HG03460 (cell line): ENCODE measurements around the gene ZNF644.
"Not testable (repeated sequence)": the region's sequence is repeated elsewhere in the genome, so short reads cannot be mapped to it uniquely, and the experiment has no call there.

ENCODE experiments used
- ATAC-seq: cut with Tn5 transposase; IDR thresholded peaks from one replicate; pipeline ENCODE4 v1.9.1; 2021; ENCODE audit not compliant: unreplicated experiment

ZNF644 gene

DNA sequence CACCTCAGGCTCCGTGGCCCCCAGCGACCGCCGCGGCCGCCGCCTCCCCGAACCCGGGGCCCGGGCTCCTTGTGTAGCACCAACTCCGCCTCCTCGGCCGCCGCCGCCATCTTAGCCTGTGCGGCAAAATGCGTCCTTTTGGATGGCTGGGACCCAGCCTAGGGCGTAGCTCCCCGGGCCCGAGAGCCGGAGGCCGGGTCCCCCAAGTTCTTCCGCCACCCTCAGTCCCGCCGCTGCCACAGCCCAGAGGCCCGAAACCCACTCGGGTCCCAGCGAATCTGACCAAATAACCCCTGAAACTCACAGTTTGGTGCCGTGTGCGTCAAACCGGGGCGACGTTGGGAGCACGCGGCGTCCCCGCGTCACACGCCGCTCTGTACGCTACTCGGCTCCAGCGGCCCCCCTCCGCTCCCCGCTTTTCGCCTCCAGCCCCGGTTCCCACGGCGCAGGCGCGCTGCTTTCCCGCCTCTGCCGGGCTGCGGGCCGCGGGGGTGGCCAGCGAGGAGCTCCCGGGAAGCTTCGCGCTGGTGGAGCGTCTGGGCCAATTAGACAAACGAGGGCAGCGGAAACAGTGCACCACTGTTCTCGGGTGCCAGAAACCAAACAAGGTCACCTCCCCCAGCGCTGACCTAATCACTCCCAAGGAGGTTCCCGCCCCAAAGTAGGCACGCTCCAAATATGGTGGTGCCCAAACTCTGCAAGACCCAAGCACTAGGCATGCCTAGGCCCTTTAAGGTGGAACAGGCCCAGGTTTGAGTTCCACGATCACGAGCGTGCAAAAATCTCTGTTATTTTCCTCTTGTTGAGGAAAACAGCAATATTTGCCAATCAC, at the start of gene ZNF644:
Gene ZNF644, minus strand, starts transcription at position 350 of the 832 bp plus-strand sequence. CDS start 39,682 bp downstream, outside the sequence.
- peak; percentile 75 for ATAC-seq

DNA sequence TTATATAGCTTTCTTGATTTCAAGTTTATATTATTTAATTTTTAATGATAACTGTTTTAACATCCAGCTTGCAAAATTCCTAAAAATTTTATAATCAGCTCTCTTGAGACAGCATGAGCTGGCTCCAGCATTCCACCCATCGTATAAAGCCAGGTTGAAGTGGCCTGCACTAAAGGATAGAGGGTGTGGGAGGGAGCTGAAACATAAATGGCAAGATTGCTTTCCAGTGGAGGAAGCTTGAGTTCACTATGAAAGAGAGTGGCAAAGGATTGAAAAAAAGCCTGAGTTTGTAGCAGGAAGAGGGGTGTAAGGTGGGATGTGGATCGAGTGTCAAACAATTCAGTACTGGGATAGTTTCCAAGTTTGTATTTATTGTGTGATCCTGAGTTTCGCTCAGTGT, 48.5 kb upstream of the ZNF644 start:
- no peak for ATAC-seq

DNA sequence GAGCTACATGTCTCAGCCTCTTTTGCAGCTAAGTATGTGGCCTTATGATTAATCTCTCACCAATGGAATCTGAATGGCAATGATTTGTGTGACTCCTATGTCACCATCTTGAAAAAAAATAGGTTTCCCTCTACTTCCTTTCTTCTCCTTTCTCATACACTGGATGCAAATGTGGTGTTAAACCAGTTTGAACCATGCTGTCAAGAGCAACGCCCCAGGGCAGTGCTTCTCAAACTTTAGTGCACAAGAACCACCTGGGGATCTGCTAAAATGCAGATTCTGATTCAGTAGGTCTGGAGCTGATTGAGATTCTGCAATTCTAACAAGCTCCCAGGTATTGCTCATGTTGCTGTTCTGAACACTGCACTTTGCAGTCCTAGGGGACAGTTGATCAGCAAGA, 44.7 kb upstream of the ZNF644 start:
- ATAC-seq: no peak

DNA sequence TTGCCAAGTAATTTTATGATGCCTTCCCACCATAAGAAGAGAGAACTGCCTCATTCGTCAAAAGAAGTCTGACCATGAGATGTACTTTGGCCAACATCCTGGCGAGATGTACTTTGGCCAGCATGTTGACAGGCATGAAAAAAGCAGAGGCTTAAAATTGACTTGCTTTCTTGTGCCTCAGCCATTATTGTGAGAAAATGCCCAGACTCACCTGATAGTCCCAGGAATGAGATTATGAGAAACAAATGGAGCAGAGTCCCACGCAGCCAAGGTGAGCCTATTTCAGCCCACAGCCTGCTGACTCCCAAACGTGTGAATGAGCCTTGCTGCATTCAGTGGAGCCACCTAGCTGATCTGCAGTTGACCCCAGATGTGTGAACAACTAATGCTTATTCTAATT, 43.5 kb upstream of the ZNF644 start:
- ATAC-seq: no peak

DNA sequence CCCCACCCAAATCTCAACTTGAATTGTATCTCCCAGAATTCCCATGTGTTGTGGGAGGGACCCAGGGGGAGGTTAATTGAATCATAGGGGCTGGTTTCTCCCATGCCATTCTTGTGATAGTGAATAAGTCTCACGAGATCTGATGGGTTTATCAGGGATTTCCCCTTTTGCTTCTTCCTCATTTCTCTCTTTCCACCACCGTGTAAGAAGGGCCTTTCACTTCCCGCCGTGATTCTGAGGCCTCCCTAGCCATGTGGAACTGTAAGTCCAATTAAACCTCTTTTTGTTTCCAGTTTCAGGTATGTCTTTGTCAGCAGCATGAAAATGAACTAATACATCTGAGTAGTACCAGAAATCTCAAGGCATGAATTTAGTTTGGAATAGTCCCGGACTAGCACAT, 41.6 kb upstream of the ZNF644 start:
- ATAC-seq: not testable (repeated sequence)

DNA sequence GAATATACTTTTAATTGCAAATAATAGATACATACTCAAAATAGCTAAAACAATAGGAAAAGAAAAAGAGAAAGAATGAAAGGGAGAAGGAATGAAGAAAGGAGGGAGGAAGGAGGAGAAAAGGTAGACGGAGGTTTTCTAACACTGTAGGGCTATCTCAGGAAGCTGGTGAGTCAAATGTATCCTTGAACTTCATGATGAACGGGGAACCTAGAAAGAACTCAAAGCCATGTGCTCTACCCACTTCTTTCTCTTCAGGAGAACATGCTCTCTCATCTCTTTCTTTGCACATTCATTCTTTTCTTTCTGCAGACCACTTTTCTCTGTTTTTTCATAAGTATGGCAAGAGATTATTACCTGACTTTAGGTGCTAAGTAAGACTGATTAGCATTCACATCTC, 37.3 kb upstream of the ZNF644 start:
- ATAC-seq: no peak

DNA sequence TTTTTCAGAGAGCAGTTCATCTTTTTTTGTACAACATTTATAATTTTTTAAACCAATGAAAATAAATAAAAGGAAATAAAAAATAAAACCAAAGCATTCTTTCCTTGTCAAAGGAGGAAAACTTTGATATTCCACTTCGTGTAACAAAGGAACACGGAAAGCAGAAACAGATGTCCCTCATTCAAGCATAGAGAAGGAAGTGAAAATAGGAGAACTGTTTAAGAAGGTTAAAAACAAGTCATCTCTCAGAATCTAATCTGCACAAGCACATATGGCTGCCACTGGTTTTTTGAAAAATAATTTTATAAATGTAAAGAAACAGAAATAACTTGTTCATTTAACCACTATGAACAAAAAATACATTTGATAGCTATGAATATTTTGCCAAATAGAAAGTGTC, 35.9 kb upstream of the ZNF644 start:
- peak; percentile 47 for ATAC-seq

DNA sequence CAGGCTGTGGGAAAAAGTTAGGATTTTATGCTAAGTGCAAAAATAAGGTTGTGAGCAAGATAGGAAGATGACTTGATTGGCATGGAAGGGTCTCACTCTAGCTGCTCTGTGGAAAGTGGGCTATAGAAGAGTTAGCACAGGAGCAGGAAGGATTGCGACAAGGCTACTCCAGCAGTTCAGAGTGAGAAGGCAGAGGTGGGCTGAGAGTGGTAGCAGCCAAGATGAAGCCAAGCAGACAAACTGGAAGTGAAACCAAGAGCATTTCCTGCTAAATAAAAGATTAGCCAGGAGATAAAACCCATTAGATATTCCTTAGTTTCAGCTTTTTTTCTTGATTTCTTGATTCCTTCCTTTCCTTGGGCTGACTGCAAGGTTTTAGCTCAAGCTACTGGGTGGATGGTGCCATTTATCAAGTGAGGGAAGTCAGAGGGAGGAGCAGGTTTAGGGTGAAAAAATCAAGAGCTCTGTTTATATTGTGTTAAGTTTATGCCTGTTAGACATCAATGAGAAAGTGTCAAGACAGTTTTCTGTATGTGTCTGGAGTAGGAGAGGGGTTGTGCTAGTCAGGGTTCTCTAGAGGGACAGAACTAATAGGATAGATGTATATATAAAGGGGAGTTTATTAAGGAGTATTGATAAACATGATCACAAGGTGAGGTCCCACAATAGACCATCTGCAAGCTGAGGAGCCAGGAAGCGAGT, 33.1 kb upstream of the ZNF644 start:
- peak; percentile 86 for ATAC-seq

DNA sequence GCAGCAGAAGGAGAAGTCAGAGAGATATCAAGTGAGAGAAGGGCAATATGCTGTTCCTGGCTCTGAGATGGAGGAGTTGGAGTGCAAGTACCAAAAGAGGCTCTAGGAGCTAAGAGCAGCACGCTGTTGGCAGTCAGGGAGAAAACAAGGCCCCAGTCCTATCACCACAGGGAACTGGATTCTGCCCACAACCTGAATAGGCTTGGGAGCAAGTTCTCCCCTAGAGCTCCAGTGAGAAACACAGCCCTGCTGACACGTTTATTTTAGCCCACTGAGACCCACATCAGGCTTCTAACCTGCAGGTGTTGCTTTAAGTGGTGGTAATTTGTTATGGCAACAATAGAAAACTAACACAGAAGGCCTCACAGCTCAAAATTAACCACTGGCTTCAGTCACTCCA, 31.8 kb upstream of the ZNF644 start:
- no peak for ATAC-seq

DNA sequence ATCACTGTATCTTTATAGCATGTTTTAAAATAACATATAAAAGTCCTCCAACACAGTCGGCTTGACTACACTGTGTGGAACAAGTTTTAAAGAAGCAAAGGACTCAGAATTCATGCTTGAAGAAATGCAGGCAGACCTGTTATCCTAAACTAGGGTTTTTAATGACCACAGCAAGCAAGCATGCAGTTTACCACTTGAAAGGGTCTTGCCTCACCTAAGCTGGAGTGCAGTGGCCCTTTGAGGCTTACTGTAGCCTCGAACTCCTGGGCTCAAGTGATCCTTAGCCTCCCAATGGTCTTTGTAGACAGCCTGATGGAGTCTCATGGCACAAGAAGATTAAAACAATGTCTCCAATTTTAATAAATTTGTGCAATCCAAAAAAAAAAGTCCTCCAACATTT, 27.7 kb upstream of the ZNF644 start:
- ATAC-seq: not testable (repeated sequence)

DNA sequence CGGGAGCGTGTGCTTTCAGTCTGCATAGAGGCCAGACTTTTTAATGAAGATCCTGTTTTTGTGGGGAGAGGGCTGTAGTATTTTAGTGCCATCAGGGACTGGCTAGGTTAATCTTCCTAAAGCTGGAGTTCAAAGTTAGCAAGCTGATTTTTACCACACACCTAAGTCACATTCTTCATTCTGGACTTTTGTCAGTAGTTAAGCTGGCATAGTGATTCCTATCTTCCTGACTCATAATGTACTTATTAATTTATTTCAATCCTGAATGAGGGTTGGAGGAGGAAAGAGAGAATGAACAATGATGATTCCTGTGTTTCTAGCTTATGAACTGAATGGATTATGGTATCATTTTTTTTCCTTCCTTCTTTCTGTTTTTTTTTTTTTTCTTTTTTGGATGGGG, 24.9 kb upstream of the ZNF644 start:
- ATAC-seq: no peak

DNA sequence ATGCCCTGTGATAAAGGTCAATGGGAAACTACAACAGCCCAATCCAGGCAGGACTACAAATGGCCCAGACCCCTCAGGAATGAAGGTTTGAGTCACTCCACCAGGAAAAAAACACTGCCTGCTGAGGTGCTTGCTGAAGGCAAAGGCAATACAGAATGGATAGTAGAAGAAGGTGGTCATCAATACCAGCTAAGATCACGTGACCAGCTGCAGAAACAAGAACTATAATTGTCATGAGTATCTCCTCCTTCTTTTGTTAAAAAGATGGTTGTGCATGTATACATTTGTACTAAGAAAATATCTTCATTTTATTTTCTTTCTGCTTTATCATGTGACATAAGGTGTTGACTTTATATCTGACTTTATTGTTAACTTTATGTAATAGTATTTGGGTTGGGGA, 23.4 kb upstream of the ZNF644 start:
- no peak for ATAC-seq

DNA sequence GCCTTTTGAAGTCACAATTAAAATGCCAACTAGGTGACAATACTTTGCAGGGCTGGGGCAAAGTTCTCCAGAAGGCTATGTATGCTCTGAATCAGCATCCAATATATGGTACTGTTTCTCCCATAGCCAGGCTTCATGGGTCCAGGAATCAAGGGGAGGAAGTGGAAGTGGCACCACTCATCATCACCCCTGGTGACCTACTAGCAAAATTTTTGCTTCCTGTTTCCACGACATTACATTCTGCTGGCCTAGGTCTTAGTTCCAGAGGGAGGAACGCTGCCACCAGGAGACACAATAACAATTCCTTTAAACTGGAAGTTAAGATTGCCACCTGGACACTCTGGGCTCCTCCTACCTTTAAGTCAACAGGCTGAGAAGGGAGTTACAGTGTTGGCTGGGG, 22.9 kb upstream of the ZNF644 start:
- ATAC-seq: not testable (repeated sequence)

DNA sequence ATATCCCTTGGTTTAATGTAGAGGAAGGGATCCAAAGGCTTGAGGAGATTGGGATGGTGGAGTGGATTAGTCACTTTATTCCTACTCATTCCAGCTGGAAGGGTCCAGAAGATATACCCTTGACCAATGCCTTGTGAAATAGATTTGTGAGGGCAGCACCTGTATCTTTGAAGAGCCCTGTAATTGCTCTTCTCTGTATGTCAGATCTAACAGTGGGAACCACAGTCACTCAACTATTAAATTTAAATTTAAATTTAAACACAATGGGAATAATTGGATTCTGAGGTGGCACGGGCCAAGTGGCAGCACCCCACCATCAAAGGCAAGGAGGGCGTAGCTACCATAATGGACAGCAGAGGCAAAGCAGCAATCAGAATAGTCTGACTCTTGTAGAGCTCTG, 20.5 kb upstream of the ZNF644 start:
- not testable (repeated sequence) for ATAC-seq

DNA sequence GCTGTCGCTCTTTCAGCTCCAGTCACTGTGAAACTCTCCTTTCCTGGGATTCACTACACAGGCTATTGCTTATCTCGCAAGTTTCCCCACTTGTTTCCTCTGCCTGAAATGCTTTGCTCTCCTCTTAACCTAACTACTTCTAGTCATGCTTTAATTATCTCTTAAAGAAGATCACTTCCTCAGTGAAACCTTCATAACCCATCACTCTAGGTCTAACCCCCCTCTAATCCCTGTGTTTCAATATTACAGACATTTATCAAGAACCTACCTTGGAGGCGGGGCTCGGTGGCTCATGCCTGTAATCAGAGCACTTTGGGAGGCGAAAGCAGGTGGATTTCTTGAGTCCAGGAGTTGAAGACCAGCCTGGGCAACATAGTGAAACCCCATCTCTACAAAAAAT, 16.7 kb upstream of the ZNF644 start:
- no peak for ATAC-seq

DNA sequence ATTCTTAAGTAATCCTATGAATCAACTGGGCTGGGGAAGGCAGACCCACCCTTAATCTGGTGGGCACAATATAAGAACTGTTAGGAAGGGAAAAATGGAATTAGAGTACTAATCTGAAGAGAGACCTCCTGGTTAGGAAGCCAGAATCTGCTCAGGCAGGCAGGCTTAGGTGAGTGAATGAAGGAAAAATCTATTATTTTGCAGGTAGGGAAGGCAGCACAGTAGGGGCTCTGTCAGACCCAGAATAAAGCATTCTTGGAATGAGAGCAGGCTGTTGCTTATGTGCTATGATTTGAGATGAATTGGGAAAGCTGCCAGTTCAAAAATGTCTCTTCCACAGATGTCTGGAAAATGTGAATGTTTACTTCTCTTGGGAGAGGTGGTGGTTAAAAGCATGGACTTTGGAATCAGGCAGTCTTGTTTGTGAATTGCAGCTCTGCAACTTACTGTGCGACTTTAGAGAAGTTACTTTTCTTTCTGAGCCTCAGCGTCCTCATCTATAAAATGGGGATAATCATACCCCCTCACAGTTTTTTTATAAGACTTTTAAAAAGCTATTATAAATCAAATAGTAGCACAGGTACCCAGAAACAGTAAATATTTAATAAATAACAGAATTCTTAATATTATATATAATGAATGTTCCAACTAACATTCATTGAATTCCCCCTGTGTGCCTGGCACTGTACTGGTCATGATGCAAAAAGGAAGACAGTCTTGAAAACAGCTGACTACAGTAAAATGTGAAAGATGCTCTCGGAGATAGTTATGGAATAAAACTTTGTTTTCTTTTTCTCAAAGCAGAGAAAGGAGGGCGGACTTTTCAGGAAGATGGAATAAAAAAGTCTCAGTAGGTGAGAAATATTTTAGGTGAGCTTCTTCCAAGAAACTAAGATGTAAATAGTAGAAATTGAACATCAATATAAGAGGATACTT, 15.3 kb upstream of the ZNF644 start:
- ATAC-seq: no peak

DNA sequence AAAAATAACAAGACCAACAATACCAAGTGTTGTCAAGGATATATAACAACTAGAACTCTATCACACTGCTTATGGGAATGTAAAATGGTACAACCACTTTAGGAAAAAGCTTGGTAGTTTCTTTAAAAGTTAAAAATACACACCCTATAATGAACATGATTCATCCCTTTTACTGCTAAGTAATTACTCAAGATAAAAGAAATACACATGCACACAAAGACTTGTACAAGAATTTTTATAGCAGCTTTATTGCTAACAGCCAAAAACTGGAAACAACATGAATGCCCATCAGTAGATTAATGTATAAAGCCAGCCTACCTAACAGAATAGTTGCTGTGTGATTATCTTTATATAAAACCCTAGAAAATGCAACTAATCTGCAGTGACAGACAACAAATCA, 10.5 kb upstream of the ZNF644 start:
- ATAC-seq: no peak

DNA sequence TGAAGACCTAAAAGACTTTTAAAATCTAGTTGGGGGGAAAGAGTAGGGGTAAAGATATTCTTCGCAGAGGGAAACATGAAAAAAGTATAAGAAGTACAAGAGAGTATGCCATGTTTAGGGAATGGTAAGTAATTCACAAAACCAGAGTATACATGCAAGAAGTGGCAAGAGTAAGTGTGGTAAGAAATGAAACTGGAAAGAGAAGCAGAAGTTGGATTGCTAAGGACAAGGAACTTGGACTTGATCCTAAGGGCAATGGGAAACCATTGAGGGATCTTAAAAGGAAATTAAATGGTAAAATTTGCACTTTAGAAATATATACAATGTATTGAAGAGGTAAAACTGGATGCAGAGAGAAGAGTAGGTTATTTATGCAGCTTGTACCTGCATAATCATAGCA, 9.2 kb upstream of the ZNF644 start:
- no peak for ATAC-seq

DNA sequence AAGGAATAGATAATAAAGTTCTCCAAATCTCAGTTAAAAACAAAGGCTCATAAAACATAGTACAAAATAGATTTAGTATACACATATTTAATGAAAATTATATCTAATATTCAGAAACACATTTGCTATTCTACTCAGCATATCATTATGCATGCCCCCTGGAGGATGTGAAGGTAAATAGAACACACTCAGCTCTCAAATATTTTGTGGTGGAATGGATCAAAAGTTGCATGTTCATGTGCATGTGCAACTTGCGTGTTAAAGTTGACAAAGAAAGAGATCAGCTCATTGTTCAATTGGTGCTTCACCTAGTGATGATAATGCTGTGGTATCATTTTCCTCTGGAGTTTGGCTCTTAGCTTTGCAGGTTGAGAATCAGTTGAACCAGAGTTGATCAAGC, 4.9 kb upstream of the ZNF644 start:
- ATAC-seq: no peak

DNA sequence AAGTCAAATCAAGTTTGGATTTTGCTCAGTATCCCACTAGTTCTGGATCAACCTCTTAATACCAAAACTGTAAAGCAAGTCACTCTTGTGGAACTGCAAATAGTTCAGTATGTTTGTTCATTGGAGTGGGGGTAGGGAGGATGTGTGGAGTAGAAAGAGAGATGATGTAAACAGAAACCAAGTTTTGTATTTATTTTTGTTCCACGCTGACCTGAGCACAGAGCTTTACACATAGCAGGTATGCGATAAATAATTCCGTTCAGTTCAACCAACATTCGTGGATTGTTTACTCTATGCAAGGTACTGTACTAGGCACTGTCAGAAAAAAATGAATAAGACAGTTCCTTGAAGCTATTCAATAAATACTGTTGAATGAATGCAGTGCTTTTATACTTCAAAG, 4.5 kb upstream of the ZNF644 start:
- no peak for ATAC-seq

DNA sequence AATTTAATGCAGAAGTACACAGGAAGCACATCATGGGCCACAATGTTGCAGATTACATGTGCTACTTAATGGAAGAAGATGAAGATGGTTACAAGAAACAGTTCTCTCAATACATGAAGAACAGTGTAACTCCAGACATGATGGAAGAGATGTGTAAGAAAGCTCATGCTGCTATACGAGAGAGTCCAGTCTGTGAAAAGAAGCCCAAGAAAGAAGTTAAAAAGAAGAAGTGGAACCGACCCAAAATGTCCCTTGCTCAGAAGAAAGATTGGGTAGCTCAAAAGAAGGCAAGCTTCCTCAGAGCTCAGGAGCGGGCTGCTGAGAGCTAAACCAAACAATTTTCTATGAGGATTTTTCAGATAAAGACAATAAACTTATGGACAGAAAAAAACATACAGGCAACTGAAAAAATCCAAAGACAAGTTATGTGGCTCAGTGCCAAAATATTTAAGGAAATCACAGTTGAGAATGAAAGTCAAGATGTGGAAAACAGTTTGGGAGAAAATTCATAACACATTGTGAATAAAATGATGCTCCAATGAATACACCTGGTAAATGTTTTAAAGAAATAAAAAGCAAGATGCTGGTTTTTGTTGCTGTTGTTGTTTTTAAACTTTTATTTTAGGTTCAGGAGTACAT, 2.8 kb upstream of the ZNF644 start:
- ATAC-seq: no peak
